Cardiac septum (tissue), 1 donor: Measurements from ENCODE around the gene UQCC3. TPM values are rescaled to one million over a fixed set of nuclear protein-coding genes. Genes with fewer than 3 reads are reported as not detected.

Experiments used
- DNase-seq: peaks from one replicate; pipeline ENCODE4 v3.0.0-alpha.2; 2020; ENCODE audit warnings: low spot score
- intact Hi-C: fragments of 100-400 bp; cut with DNase I; formaldehyde crosslinking; loops from one replicate; pipeline ENCODE4 v1.14.0; 2022
- total RNA-seq: library from RNA; stranded (reverse); fragmentation: NEBNext Ultra II Directional; extraction: Animal tissue kit (Norgen Biotek cat#: 25700); gene quantifications from one replicate; pipeline ENCODE4 v1.2.1, GENCODE V29; 2021
- donor health status: DM: no; HTN: no; CAD: no.

UQCC3 gene
- total RNA-seq, 1 donor from 2014 or later = 6.9 TPM

DNA sequence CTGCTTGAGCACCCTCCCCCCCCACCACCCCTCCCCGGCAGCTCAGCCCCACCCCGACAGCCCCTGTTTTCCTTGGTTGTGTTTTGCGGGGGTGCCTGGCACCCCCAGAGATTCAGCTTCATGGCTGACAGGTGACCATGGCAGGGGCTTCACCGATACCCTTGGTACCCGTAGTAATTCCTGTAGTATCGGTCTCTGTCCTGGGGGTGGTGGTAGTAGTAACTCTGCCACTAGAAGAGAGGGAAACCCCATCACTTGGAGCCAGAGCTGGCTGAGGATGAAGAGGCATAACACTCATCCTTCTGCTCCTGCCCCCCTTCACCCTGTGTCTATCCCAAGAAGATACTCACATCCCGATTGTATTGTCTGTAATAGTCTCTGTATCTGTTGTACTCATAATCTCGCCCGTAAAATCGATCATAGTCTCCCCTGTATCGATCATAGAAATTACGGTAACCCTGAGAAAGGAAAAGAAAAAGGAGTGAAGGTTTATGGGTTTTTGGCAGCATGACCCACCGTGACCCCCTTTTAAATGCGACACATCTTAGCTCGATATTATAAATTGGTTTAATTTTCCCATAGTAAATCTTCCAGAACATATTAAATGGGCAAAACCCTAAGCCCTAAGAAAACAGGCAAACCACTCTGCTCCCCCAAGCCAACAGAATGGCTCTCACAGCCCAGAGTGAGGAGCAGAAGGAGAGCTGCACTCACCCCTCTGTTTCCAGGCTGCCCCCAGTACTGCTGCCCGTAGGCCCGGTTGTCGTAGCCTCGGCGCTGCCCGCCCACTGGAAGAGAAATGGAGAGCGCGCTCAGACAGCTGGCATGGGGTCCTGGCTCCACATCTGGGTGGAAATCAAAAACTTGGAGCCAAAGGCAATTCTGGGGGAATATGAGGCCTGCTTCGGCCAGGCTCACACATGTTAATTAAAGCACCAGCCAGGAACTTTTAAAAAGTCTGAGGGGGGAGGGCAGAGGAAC, 44.0 kb downstream of the UQCC3 start:
- intact Hi-C loops = no loop called here
- no peak for DNase-seq

DNA sequence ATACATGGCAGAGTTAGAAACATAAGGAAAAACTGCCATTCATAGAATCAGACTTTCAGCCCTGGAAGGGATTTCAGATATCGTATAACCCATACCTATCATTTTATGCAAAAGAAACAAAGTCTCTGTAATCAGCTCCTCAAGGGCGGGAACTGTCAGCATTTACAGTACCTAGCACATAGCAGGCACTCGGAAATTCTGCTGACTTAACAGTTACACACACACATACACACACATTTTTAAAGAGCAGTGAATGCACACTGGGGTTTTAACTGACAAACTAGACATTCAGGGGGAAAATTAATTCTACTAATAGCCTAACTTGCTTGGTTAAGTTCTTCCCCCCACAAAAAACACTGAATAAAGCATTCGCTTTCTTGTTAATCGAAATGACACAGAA, 44.7 kb downstream of the UQCC3 start:
- intact Hi-C loops = no loop called here
- DNase-seq = no peak

DNA sequence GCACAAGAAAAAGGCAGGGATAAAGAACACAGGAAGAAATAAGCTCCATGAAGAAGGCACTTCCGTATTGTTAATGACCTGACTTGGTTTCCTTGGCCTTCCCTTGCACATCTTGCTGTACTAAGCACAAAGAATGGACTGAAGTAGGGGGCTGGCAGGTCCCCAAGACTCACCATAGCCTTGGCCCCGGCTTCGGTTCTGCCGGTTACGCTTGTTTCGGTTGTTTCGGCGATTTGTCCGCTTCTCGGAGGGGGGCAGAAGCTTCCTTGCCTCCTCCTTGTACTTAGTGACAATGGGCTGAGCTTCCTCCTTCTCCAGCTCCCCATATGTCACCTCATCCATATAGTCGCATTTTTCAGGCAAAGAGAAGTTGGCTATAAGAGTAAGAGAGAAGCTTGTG, 45.3 kb downstream of the UQCC3 start:
- DNase-seq = no peak
- intact Hi-C loops = no loop called here

DNA sequence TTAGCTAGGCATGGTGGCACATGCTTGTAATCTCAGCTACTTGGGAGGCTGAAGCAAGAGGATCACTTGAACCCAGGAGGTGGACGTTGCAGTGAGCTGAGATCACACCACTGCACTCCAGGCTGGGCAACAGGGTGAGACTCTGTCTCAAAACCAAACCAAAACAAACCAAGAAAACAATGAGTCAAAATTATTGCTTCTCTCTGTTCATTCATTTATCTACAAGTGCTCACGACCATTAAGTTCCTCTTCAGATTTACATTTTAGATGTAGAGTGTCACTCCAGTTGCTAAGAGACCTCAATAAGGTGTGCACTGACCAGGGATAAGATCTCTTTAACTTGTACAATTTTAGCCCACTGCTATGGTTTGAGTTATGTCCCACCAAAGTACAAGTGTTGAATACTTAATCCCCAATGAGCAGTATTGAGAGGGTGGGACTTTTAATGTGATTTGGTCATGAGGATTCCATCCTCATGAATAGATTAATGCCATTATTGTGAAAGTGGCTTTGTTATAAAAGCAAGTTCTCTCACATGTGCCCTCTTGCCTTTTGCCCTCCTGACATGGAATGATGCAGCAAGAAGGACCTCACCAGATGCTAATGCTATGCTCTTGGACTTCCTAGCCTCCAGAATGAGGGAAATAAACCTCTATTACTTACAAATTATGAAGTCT, 48.0 kb downstream of the UQCC3 start:
- intact Hi-C loops = no loop called here
- DNase-seq = no peak

DNA sequence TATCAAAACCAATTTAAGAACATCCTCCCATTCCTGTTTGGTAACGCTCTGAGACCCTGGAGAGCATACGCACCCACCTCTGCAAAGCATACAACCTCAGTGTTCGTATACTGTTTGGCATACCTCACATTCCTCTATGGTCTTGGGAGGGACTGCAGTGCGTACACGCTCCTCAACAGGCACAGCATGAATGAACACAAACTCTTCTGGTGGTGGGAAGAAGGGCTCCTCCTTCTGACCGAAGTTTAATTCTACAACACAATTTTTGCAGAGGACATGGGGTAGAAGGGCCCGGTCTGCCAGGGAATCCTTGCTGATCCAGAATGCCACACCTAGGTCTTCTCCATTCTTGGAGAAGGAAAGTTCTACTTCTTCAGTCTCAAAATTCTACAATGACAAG, 50.5 kb downstream of the UQCC3 start:
- no peak for DNase-seq
- intact Hi-C loops = no loop called here

Other genes with a start within 250 kb of the UQCC3 start
- 485 TPM for gene AHNAK, start 124.9 kb upstream of the UQCC3 start, total RNA-seq
- gene EEF1G, start 97.8 kb upstream of the UQCC3 start, total RNA-seq = 735 TPM
- gene TUT1, start 80.2 kb upstream of the UQCC3 start, total RNA-seq = 11.7 TPM
- gene MTA2, start 69.8 kb upstream of the UQCC3 start, total RNA-seq = 36.8 TPM
- 29.6 TPM for gene EML3, start 58.9 kb upstream of the UQCC3 start, total RNA-seq
- gene ROM1, start 58.4 kb upstream of the UQCC3 start, total RNA-seq = 6.0 TPM
- 16.0 TPM for gene B3GAT3, start 49.7 kb upstream of the UQCC3 start, total RNA-seq
- gene GANAB, start 25.1 kb upstream of the UQCC3 start, total RNA-seq = 99.8 TPM
- 10.0 TPM for gene INTS5, start 18.4 kb upstream of the UQCC3 start, total RNA-seq
- gene C11orf98, start 6.5 kb upstream of the UQCC3 start, total RNA-seq = 25.4 TPM
- gene CSKMT, start 6.4 kb upstream of the UQCC3 start, total RNA-seq = 7.5 TPM
- 2.4 TPM for gene LBHD1, start 594 bp downstream of the UQCC3 start, total RNA-seq
- gene UBXN1, start 7.4 kb downstream of the UQCC3 start, total RNA-seq = 62.9 TPM
- gene LRRN4CL, start 17.9 kb downstream of the UQCC3 start, total RNA-seq = 2.9 TPM
- 13.3 TPM for gene BSCL2, start 35.8 kb downstream of the UQCC3 start, total RNA-seq
- 0.27 TPM for gene GNG3, start 36.0 kb downstream of the UQCC3 start, total RNA-seq
- gene HNRNPUL2, start 55.8 kb downstream of the UQCC3 start, total RNA-seq = 34.8 TPM
- gene TTC9C, start 56.8 kb downstream of the UQCC3 start, total RNA-seq = 13.6 TPM
- 10.9 TPM for gene ZBTB3, start 82.5 kb downstream of the UQCC3 start, total RNA-seq
- gene POLR2G, start 89.9 kb downstream of the UQCC3 start, total RNA-seq = 45.3 TPM
- 9.7 TPM for gene TAF6L, start 99.7 kb downstream of the UQCC3 start, total RNA-seq
- gene TMEM179B, start 115.7 kb downstream of the UQCC3 start, total RNA-seq = 12.0 TPM
- gene TMEM223, start 120.3 kb downstream of the UQCC3 start, total RNA-seq = 17.7 TPM
- 36.7 TPM for gene NXF1, start 133.8 kb downstream of the UQCC3 start, total RNA-seq
- gene STX5, start 160.4 kb downstream of the UQCC3 start, total RNA-seq = 19.7 TPM
- not detected for gene TEX54, start 161.2 kb downstream of the UQCC3 start, total RNA-seq
- 22.8 TPM for gene WDR74, start 167.9 kb downstream of the UQCC3 start, total RNA-seq
- gene SLC3A2, start 209.2 kb downstream of the UQCC3 start, total RNA-seq = 38.6 TPM
- gene CHRM1, start 249.7 kb downstream of the UQCC3 start, total RNA-seq = not detected